ENCODE results near the gene OR10Z1.

OR10Z1 gene

GRCh38 chr1:158604968-158605367, at the start of gene OR10Z1:
Gene OR10Z1, plus strand, starts transcription at chr1:158605268. Its CDS starts 1,171 bp downstream, at chr1:158606439.
- no peak for DNase-seq

- DNase-seq: no peak
Observed at GRCh38 chr1:158559696-158560095, 45.4 kb upstream of the OR10Z1 start.

- no peak for DNase-seq
Observed at GRCh38 chr1:158563853-158564252, 41.2 kb upstream of the OR10Z1 start.

- no peak for DNase-seq
Observed at GRCh38 chr1:158564608-158565007, 40.5 kb upstream of the OR10Z1 start.

- DNase-seq: no peak
Observed at GRCh38 chr1:158570480-158570879, 34.6 kb upstream of the OR10Z1 start, which contains the start of gene OR6P1. Gene OR6P1, minus strand, starts transcription at chr1:158570580. Its CDS starts 6,976 bp downstream, at chr1:158563604.

- DNase-seq: no peak
Observed at GRCh38 chr1:158572226-158572625, 32.8 kb upstream of the OR10Z1 start.

- no peak for DNase-seq
Observed at GRCh38 chr1:158577561-158577960, 27.5 kb upstream of the OR10Z1 start.

- no peak for DNase-seq
Observed at GRCh38 chr1:158579733-158580132, 25.3 kb upstream of the OR10Z1 start, which contains the start of gene OR10X1. Gene OR10X1, minus strand, starts transcription at chr1:158579899. Its CDS starts 0 bp downstream, at chr1:158579899.

- no peak for DNase-seq
Observed at GRCh38 chr1:158583962-158584361, 21.1 kb upstream of the OR10Z1 start.

- DNase-seq: no peak
Observed at GRCh38 chr1:158586942-158587341, 18.1 kb upstream of the OR10Z1 start.

- DNase-seq: no peak
Observed at GRCh38 chr1:158600735-158601134, 4.3 kb upstream of the OR10Z1 start.

- DNase-seq: no peak
Observed at GRCh38 chr1:158607296-158607695, 2.2 kb downstream of the OR10Z1 start.

GRCh38 chr1:158611916-158612315, 6.8 kb downstream of the OR10Z1 start:
- DNase-seq: no peak

- DNase-seq: no peak
Observed at GRCh38 chr1:158613764-158614163, 8.7 kb downstream of the OR10Z1 start.

GRCh38 chr1:158638146-158638545, 33.1 kb downstream of the OR10Z1 start:
- no peak for DNase-seq

GRCh38 chr1:158638904-158639303, 33.8 kb downstream of the OR10Z1 start:
- DNase-seq: no peak

- no peak for DNase-seq
Observed at GRCh38 chr1:158644449-158644848, 39.4 kb downstream of the OR10Z1 start.

- no peak for DNase-seq
Observed at GRCh38 chr1:158646465-158646864, 41.4 kb downstream of the OR10Z1 start.

GRCh38 chr1:158649052-158649451, 44.0 kb downstream of the OR10Z1 start:
- no peak for DNase-seq

GRCh38 chr1:158652721-158653334, 47.8 kb downstream of the OR10Z1 start:
- no peak for DNase-seq

GRCh38 chr1:158654086-158654485, 49.0 kb downstream of the OR10Z1 start:
- no peak for DNase-seq

- no peak for DNase-seq
Observed at GRCh38 chr1:158654571-158654970, 49.5 kb downstream of the OR10Z1 start.

All from NK-92 treated with Interleukin-12 subunit alpha and Interleukin-12 subunit beta, amount 100 ng/mL, for 24 hours (cell line).